ENCODE data around the gene ARSJ.

ARSJ gene

GRCh38 chr4:113975578-113975977 lies 3.9 kb downstream of the ARSJ start:
- Histone ChIP-seq H3K79me1 (ENCODE audit: low read length) (peaks cover 2% of the 10 kb centered on the region), H4K12ac (ENCODE audit: low read depth, low read length) (no peak overlapping the region), H3K4me2 (ENCODE audit: low read length) (no peak overlapping the region), H3K14ac (ENCODE audit: low read length) (no peak overlapping the region), H3K4ac (ENCODE audit: low read depth, low read length) (no peak overlapping the region), H3K79me2 (ENCODE audit: control insufficient read depth, insufficient read depth, low read length, poor library complexity) (no peaks in the 10 kb centered on the region), H3K27ac (ENCODE audit: low read depth, low read length) (no peak overlapping the region), H3K27me3 (ENCODE audit: insufficient read depth, low read length) (no peaks in the 10 kb centered on the region), H3K23ac (ENCODE audit: low read length) (no peak overlapping the region), H4K91ac (ENCODE audit: low read depth, low read length) (no peak overlapping the region), H2AK5ac (ENCODE audit: low read length) (no peak overlapping the region), H3K36me3 (ENCODE audit: control insufficient read depth in 1 of 2, insufficient read depth in 2 of 2, low read length in 2 of 2) (no peaks in the 10 kb centered on the region), H3K4me3 (ENCODE audit: low read depth, low read length) (no peak overlapping the region), H2BK12ac (ENCODE audit: low read length) (no peak overlapping the region), H3K18ac (ENCODE audit: low read length) (no peak overlapping the region), H3K4me1 (ENCODE audit: control insufficient read depth in 1 of 2, insufficient read depth in 2 of 2, low read length in 2 of 2) (peaks cover 2 to 4% of the 10 kb centered on the region in 2 experiments), H3K9ac (ENCODE audit: low read length) (no peak overlapping the region), H2BK120ac (ENCODE audit: insufficient read depth, low read length, poor library complexity) (no peak overlapping the region), H2BK5ac (ENCODE audit: low read depth, low read length, poor library complexity) (no peak overlapping the region), H4K8ac (ENCODE audit: low read depth, low read length) (no peak overlapping the region), H2AFZ (ENCODE audit: insufficient read depth, low read length, poor library complexity) (no peak overlapping the region), H3K9me3 (ENCODE audit: insufficient read depth, low read depth, low read length) (no peaks in the 10 kb centered on the region)
- no peak for DNase-seq
- WGBS (ENCODE audit: extremely low coverage, insufficient coverage, insufficient read length): no CpG with 5 or more reads among the region's 2 CpGs

- Histone ChIP-seq H2AFZ (ENCODE audit: insufficient read depth, low read length, poor library complexity) (no peak overlapping the region), H3K27me3 (ENCODE audit: insufficient read depth, low read length) (no peaks in the 10 kb centered on the region), H3K79me2 (ENCODE audit: control insufficient read depth, insufficient read depth, low read length, poor library complexity) (no peaks in the 10 kb centered on the region), H3K9ac (ENCODE audit: low read length) (no peak overlapping the region), H4K91ac (ENCODE audit: low read depth, low read length) (no peak overlapping the region), H3K4me1 (ENCODE audit: control insufficient read depth in 1 of 2, insufficient read depth in 2 of 2, low read length in 2 of 2) (peaks cover 2 to 4% of the 10 kb centered on the region in 2 experiments), H3K9me3 (ENCODE audit: insufficient read depth, low read depth, low read length) (no peaks in the 10 kb centered on the region), H2BK12ac (ENCODE audit: low read length) (no peak overlapping the region), H3K4me2 (ENCODE audit: low read length) (no peak overlapping the region), H3K18ac (ENCODE audit: low read length) (no peak overlapping the region), H4K8ac (ENCODE audit: low read depth, low read length) (no peak overlapping the region), H3K4me3 (ENCODE audit: low read depth, low read length) (no peak overlapping the region), H3K36me3 (ENCODE audit: control insufficient read depth in 1 of 2, insufficient read depth in 2 of 2, low read length in 2 of 2) (no peaks in the 10 kb centered on the region), H3K79me1 (ENCODE audit: low read length) (no peaks in the 10 kb centered on the region), H2BK5ac (ENCODE audit: low read depth, low read length, poor library complexity) (no peak overlapping the region), H3K14ac (ENCODE audit: low read length) (no peak overlapping the region), H4K12ac (ENCODE audit: low read depth, low read length) (no peak overlapping the region), H3K23ac (ENCODE audit: low read length) (no peak overlapping the region), H3K27ac (ENCODE audit: low read depth, low read length) (no peak overlapping the region), H2AK5ac (ENCODE audit: low read length) (no peak overlapping the region), H2BK120ac (ENCODE audit: insufficient read depth, low read length, poor library complexity) (no peak overlapping the region), H3K4ac (ENCODE audit: low read depth, low read length) (no peak overlapping the region)
- DNase-seq: no peak
Observed at GRCh38 chr4:113974467-113974866, 5.0 kb downstream of the ARSJ start.

GRCh38 chr4:113973345-113973744 lies 6.1 kb downstream of the ARSJ start:
- Histone ChIP-seq H2AFZ (ENCODE audit: insufficient read depth, low read length, poor library complexity) (no peak overlapping the region), H3K9ac (ENCODE audit: low read length) (no peak overlapping the region), H4K8ac (ENCODE audit: low read depth, low read length) (no peak overlapping the region), H3K27ac (ENCODE audit: low read depth, low read length) (no peak overlapping the region), H2BK12ac (ENCODE audit: low read length) (no peak overlapping the region), H3K4ac (ENCODE audit: low read depth, low read length) (no peak overlapping the region), H2BK5ac (ENCODE audit: low read depth, low read length, poor library complexity) (no peak overlapping the region), H3K36me3 (ENCODE audit: control insufficient read depth in 1 of 2, insufficient read depth in 2 of 2, low read length in 2 of 2) (no peaks in the 10 kb centered on the region), H3K4me1 (ENCODE audit: control insufficient read depth in 1 of 2, insufficient read depth in 2 of 2, low read length in 2 of 2) (no peaks in the 10 kb centered on the region), H3K4me2 (ENCODE audit: low read length) (no peak overlapping the region), H3K14ac (ENCODE audit: low read length) (no peak overlapping the region), H3K23ac (ENCODE audit: low read length) (no peak overlapping the region), H3K27me3 (ENCODE audit: insufficient read depth, low read length) (no peaks in the 10 kb centered on the region), H3K79me2 (ENCODE audit: control insufficient read depth, insufficient read depth, low read length, poor library complexity) (no peaks in the 10 kb centered on the region), H2AK5ac (ENCODE audit: low read length) (no peak overlapping the region), H4K91ac (ENCODE audit: low read depth, low read length) (no peak overlapping the region), H3K9me3 (ENCODE audit: insufficient read depth, low read depth, low read length) (no peaks in the 10 kb centered on the region), H2BK120ac (ENCODE audit: insufficient read depth, low read length, poor library complexity) (no peak overlapping the region), H4K12ac (ENCODE audit: low read depth, low read length) (no peak overlapping the region), H3K4me3 (ENCODE audit: low read depth, low read length) (no peak overlapping the region), H3K18ac (ENCODE audit: low read length) (no peak overlapping the region), H3K79me1 (ENCODE audit: low read length) (no peaks in the 10 kb centered on the region)
- WGBS (ENCODE audit: extremely low coverage, insufficient coverage, insufficient read length): 100% methylated on average over 2 of the region's 3 CpGs
- no peak for DNase-seq

GRCh38 chr4:113972781-113973180 lies 6.7 kb downstream of the ARSJ start:
- Histone ChIP-seq H3K36me3 (ENCODE audit: control insufficient read depth in 1 of 2, insufficient read depth in 2 of 2, low read length in 2 of 2) (no peaks in the 10 kb centered on the region), H2BK5ac (ENCODE audit: low read depth, low read length, poor library complexity) (no peak overlapping the region), H3K18ac (ENCODE audit: low read length) (no peak overlapping the region), H3K79me1 (ENCODE audit: low read length) (no peaks in the 10 kb centered on the region), H3K23ac (ENCODE audit: low read length) (no peak overlapping the region), H4K91ac (ENCODE audit: low read depth, low read length) (no peak overlapping the region), H3K27ac (ENCODE audit: low read depth, low read length) (no peak overlapping the region), H2BK12ac (ENCODE audit: low read length) (no peak overlapping the region), H2AFZ (ENCODE audit: insufficient read depth, low read length, poor library complexity) (no peak overlapping the region), H3K27me3 (ENCODE audit: insufficient read depth, low read length) (no peaks in the 10 kb centered on the region), H2AK5ac (ENCODE audit: low read length) (no peak overlapping the region), H3K14ac (ENCODE audit: low read length) (no peak overlapping the region), H3K4me2 (ENCODE audit: low read length) (no peak overlapping the region), H3K4me1 (ENCODE audit: control insufficient read depth in 1 of 2, insufficient read depth in 2 of 2, low read length in 2 of 2) (no peaks in the 10 kb centered on the region), H3K9me3 (ENCODE audit: insufficient read depth, low read depth, low read length) (no peaks in the 10 kb centered on the region), H2BK120ac (ENCODE audit: insufficient read depth, low read length, poor library complexity) (no peak overlapping the region), H3K4ac (ENCODE audit: low read depth, low read length) (no peak overlapping the region), H3K9ac (ENCODE audit: low read length) (no peak overlapping the region), H4K8ac (ENCODE audit: low read depth, low read length) (no peak overlapping the region), H3K4me3 (ENCODE audit: low read depth, low read length) (no peak overlapping the region), H4K12ac (ENCODE audit: low read depth, low read length) (no peak overlapping the region), H3K79me2 (ENCODE audit: control insufficient read depth, insufficient read depth, low read length, poor library complexity) (no peaks in the 10 kb centered on the region)
- WGBS (ENCODE audit: extremely low coverage, insufficient coverage, insufficient read length): no CpG with 5 or more reads among the region's 4 CpGs
- DNase-seq: no peak

Measured in trophoblast cell (in vitro differentiated cells and primary cell).